H1 (cell line): ENCODE results near the gene SNRNP70. TPM values are rescaled to one million over a fixed set of nuclear protein-coding genes. Genes with fewer than 3 reads are reported as not detected.

ENCODE experiments used
- BRCA1 ChIP-seq: IDR thresholded peaks from 2 replicates; pipeline ENCODE4 v1.6.1; 2012; ENCODE audit warnings: low read depth, low read length, improper control_type of control experiment
- CBX5 ChIP-seq: fragments of 300-800, 300-1000 bp; sonication (generic); IDR thresholded peaks from 2 replicates; pipeline ENCODE4 v1.7.1; 2016; ENCODE audit warnings: antibody characterized with exemption, low read length, low read depth
- CEBPB ChIP-seq: IDR thresholded peaks from 2 replicates; pipeline ENCODE4 v1.6.1; 2012; ENCODE audit warnings: low read depth, low read length
- CHD2 ChIP-seq: IDR thresholded peaks from 2 replicates; pipeline ENCODE4 v1.6.1; 2012; ENCODE audit warnings: low read length, improper control_type of control experiment
- CTCF ChIP-seq, 3 experiments: IDR thresholded peaks; 1 replicate in 2 of 3; 2 replicates in 1 of 3; pipeline versions ENCODE4 v1.5.1 to v1.6.1; 2011; ENCODE audit warnings: low read length in 3 of 3, mild to moderate bottlenecking in 3 of 3, inconsistent platforms in 2 of 3, low read depth in 1 of 3, moderate library complexity in 1 of 3; ENCODE audit not compliant: insufficient read depth in 1 of 3; ENCODE audit errors: control extremely low read depth in 1 of 3
- E2F6 ChIP-seq: IDR thresholded peaks from 2 replicates; pipeline ENCODE4 v1.6.1; 2012; ENCODE audit warnings: inconsistent platforms
- EP300 ChIP-seq, 2 experiments: IDR thresholded peaks; 1 replicate in 1 of 2; 2 replicates in 1 of 2; pipeline ENCODE4 v1.6.1; 2011 to 2012; ENCODE audit warnings: low read depth in 2 of 2, low read length in 2 of 2, mild to moderate bottlenecking in 2 of 2, borderline replicate concordance in 1 of 2, inconsistent platforms in 1 of 2, moderate library complexity in 1 of 2
- FOSL1 ChIP-seq: IDR thresholded peaks from 2 replicates; pipeline ENCODE4 v1.6.1; 2011; ENCODE audit warnings: mild to moderate bottlenecking, low read depth, low read length, moderate library complexity; ENCODE audit not compliant: insufficient read depth
- JUND ChIP-seq: IDR thresholded peaks from 2 replicates; pipeline ENCODE4 v1.6.1; 2011; ENCODE audit warnings: mild to moderate bottlenecking, improper control_type of control experiment, low read length
- KDM4A ChIP-seq: IDR thresholded peaks from one replicate; pipeline ENCODE4 v1.7.1; 2012; ENCODE audit warnings: low read depth, mild to moderate bottlenecking, moderate library complexity, low read length, inconsistent platforms; ENCODE audit not compliant: severe bottlenecking
- KDM5A ChIP-seq: fragments of 200-600 bp; IDR thresholded peaks from 2 replicates; pipeline ENCODE4 v1.7.1; 2012; ENCODE audit warnings: mild to moderate bottlenecking, low read length, inconsistent platforms, mixed read lengths
- NANOG ChIP-seq: IDR thresholded peaks from 2 replicates; pipeline ENCODE4 v1.6.1; 2011; ENCODE audit warnings: low read length, low read depth, mild to moderate bottlenecking, inconsistent platforms; ENCODE audit not compliant: insufficient read depth, poor library complexity, severe bottlenecking
- NRF1 ChIP-seq: IDR thresholded peaks from 2 replicates; pipeline ENCODE4 v1.6.1; 2011; ENCODE audit warnings: mild to moderate bottlenecking, low read depth, low read length, improper control_type of control experiment
- RBBP5 ChIP-seq: IDR thresholded peaks from 2 replicates; pipeline ENCODE4 v1.7.1; 2012; ENCODE audit warnings: low read depth, mild to moderate bottlenecking, inconsistent platforms, low read length, moderate library complexity, borderline replicate concordance
- RXRA ChIP-seq: IDR thresholded peaks from 2 replicates; pipeline ENCODE4 v1.6.1; 2011; ENCODE audit warnings: low read depth, mild to moderate bottlenecking, low read length, moderate library complexity; ENCODE audit not compliant: insufficient read depth
- SP1 ChIP-seq: IDR thresholded peaks from 2 replicates; pipeline ENCODE4 v1.6.1; 2011; ENCODE audit warnings: low read depth, low read length
- SP2 ChIP-seq: IDR thresholded peaks from 2 replicates; pipeline ENCODE4 v1.6.1; 2012; ENCODE audit warnings: mild to moderate bottlenecking, low read length, inconsistent platforms
- TAF1 ChIP-seq: IDR thresholded peaks from 2 replicates; pipeline ENCODE4 v1.6.1; 2011; ENCODE audit warnings: mild to moderate bottlenecking, low read depth, low read length
- USF2 ChIP-seq: IDR thresholded peaks from 2 replicates; pipeline ENCODE4 v1.6.1; 2011; ENCODE audit warnings: low read length, improper control_type of control experiment
- ZNF274 ChIP-seq: IDR thresholded peaks from 2 replicates; pipeline ENCODE4 v1.7.0; 2012; ENCODE audit warnings: low read length, borderline replicate concordance; ENCODE audit errors: extremely low read depth
- polyA plus RNA-seq, 7 experiments: library from polyadenylated mRNA; depleted of rRNA in 3 of 7; stranded (reverse) in 5 of 7; unstranded in 2 of 7; fragments of >200 nt in 5 of 7; fragments of 200-250 nt in 2 of 7; gene quantifications; 1 replicate in 5 of 7; 2 replicates in 1 of 7; 4 replicates in 1 of 7; pipeline versions ENCODE4 v1.2.1 to v1.2.3, GENCODE V29; 2011 to 2013; ENCODE audit warnings: missing spikeins in 2 of 7, mixed read lengths in 2 of 7
- total RNA-seq: library from RNA; stranded (reverse); fragmentation: NEBNext Ultra II Directional; extraction: Animal tissue kit (Norgen Biotek cat#: 25700); gene quantifications from 2 replicates; pipeline ENCODE4 v1.2.1, GENCODE V29; 2021

SNRNP70 gene
- total and polyA plus RNA-seq, 2 of the 8 experiments (the other 6 are each of a cell fraction or from before 2014, with no cell fraction given), result 231 to 235 TPM

- TF ChIP-seq ZNF274 (no peak), JUND (no peak), CTCF (IDR thresholded peaks at IDR 0.05; ENCODE audit: control extremely low read depth in 1 of 3, insufficient read depth in 1 of 3, low read depth in 1 of 3, low read length in 3 of 3) (no peak), RXRA (no peak), USF2 (no peak), CBX5 (no peak), NRF1 (no peak), RBBP5 (peak; percentile 42; the same call in 1 of the 2 replicates), CEBPB (no peak), KDM5A (no peak), NANOG (no peak), E2F6 (peak; percentile 60), SP1 (0 out of 2 replicates have a peak, but pooled peaks have one; percentile 17), TAF1 (peak; percentile 85), KDM4A (peak; percentile 87), SP2 (no peak), EP300 (IDR thresholded peaks at IDR 0.05; ENCODE audit: borderline replicate concordance in 1 of 2, low read depth in 2 of 2, low read length in 2 of 2) (no peak), FOSL1 (no peak), BRCA1 (no peak), CHD2 (no peak)
Observed at GRCh38 chr19:49157445-49158224, 72.4 kb downstream of the SNRNP70 start, which contains the start of gene TRPM4 (continued).
